ENCODE results near the gene TMEM187.

The TMEM187 gene

DNA sequence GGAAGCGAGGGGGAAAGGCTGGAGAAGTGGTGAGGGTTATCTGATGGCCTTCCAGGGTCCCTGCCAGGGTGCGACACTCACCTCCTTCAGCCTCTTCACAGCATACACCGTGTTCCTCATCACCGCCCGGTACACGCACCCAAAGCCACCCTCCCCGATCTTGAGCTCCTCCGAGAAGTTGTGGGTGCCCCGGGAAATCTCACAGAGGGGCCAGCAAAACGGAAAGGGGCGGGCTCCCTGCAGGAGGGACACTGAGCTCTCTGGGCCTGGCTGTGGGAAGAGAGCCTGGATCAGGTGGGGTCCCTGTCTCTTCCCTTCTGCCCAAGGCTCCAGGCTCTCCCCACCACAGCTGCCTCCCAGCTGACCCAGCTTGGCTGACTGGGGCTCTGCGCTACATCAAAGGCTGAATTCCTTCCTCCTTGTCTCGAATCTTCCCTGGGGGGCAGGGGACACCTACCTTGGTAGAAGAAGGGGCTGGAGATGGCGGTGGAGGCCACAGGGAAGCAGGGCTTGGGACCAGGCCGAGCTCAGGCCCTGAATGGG is 46.0 kb downstream of the TMEM187 start:
- in situ Hi-C loops (cut with HindIII; ENCODE audit: low sequenced_read_pairs) = no loop called here

DNA sequence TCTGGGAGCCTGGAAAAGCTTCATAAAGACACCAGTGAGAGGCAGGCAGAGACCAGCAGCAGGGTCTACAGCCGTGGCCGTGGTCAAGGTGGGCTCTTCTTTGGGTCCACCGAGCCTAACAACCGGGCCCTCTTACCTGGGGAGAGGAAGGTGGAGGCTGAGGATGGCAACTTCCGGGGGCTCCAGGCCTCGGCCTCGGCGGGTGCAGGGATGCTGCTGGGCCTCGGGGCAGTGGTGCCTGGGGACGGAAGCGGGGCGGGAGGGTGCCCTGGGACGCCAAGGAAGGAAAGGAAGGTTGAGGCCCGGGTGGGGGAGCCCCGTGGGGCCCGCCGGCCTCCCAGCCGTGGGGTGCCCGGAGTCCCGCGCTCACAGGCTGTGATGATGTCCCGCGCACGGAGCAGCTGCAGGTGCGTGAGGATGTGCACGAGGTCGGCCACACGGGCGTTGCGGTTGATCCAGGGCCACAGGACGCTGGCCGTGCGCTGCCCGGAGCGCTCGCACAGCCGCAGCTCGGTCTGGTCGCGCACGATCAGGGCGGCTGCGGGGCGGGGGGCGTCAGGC is 46.6 kb downstream of the TMEM187 start:
- in situ Hi-C loops (cut with HindIII; ENCODE audit: low sequenced_read_pairs) = no loop called here

DNA sequence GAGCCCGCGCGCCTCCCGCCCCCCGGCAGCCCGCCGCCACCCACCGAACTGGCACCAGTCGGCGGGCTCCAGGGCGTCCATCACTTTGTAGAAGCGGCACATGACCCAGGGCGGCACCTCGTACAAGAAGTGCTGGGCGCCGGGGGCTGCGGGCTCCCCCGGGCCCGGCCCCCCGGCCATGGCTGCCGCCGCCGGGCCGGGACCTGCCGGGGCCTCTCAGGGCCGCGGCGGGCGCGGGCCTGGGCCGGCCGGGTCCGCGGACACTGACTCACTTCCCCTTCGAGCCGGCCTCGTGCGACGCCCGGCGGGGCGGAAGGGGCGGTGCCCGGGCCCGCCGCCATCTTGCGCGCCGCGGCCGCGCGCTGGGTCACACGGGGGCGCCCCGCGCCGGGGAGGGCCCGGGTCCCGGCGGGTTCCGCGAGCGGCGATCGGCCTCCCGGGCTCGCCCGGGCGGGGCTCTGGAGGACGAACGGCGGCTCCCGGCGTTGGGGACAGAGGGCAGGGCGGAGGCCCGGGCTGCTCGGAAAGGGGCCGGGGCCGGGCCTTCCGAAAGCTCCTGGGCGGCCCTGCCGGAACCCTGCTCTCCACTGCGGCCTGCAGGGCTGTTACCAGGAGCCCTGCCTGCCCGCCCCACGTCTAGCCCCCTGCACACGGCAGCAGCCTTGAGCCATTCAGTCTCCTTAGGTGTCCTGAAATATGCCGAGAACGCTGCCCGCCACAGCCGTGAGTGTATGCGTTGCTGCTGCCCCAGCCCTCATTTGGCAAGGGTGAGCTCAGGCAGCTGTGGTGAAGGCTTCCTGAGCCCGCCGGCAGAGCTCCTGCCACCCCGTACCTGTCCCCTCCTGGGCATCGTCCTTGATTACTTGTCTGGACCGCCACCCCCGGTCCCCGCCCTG is 47.3 kb downstream of the TMEM187 start, which contains the start of gene IRAK1:
Gene IRAK1, minus strand, starts transcription at position 270 of the 896 bp plus-strand sequence. Its CDS starts 90 bp downstream, at position 180.
- in situ Hi-C loops (cut with HindIII; ENCODE audit: low sequenced_read_pairs) = no loop called here

DNA sequence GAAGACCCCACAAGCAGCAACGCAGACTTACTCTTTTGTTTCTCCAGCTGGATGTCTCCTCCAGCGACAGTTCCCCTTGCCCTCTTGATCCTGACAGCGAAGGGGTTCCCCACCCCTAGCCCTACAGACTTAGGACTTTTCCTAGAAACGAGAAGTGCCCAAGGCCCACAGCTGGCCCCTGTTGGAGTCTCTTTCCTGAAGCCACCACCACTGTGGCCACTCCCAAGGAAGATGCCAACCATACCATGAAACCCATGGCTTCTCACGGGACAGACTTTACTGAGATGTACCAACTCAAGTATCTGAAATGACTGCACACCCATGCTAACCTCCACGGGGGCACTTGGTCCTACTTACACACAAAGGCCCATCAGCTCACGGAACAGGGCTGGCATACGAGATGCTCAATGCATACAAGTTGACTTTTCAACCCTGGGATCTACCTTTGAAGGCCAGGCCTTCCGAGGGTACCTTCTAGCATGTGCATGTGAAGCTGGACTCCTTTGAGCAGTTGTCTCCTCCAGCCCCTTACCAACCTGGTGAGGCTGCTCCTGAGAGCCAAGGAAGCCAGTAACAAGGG is 48.1 kb downstream of the TMEM187 start:
- in situ Hi-C loops (cut with HindIII; ENCODE audit: low sequenced_read_pairs) = no loop called here

DNA sequence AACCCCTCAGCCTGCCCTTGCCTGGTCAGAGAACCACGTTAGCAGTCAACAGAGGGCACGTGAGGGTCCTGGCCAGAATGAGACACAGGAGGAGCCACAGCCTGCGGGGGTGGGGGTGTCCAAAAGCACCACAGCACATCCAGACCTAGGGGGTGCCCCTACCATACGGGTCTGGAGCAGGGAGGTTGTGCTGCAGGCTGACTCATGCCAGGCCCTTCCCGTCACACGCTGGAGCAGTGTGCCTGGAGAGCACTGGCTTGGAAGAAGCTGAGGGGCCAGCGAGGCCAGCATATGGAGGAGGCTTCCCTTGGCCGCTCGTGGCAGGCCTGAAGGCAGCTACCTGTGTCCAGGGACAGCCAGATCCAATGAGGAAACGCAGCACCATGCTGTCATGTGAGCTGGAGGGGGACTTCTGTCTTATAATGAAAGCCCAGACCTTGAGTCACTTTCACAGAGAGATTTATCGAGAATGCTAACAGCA is 48.6 kb downstream of the TMEM187 start:
- in situ Hi-C loops (cut with HindIII; ENCODE audit: low sequenced_read_pairs) = no loop called here

DNA sequence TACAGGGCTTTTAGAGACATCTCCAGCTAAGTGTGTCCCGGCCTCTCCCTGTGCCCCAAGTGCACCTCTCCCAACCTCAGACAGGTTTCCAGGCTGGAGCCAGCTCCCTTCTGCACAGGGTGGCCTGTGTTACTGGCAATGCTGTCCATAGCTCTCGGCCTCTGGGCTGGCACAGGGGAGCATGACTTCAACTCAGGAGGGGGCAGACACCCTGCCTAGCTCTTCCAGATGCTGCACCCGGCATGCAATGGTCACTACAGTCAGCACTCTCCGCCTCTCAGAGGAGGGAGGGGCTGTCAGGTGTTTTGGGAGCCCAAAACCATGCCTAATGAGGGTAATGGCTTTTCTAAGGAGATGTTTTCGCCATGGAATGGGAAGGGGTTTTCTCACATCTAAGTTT is 49.6 kb downstream of the TMEM187 start:
- in situ Hi-C loops (cut with HindIII; ENCODE audit: low sequenced_read_pairs) = no loop called here

DNA sequence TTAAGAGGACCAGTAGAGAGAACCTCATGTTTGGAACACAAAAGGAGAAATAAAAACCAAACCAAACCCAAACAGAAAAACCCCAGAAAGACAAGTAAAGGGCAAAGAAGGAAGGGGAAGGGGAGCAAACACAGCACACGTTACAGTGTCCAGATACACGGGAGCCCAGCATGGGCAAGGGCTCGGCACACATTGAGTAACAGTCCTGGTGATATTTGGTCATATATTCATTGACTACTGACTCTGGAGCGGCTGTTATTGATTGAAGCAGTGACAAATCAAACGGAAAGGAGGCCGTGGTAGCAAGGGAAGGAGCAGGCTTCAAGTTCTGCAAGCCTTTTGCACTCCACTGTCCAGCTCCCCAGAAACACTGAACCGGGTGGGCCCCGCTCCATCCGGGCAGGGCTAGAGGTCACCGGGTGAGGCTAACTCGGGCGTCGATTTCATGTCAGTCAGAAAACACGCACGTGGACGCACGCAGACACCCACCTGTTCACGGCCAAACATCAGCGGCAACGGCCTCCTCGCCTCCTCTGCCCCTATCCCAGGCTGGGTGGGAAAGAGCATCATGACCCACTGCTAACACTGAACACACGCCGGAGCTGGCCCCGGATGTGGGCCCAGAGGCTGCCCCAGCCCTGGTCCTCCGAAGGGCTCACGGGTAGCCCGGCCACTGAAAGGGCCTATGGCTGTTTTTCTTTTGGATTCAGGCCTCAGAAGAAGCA is 50.9 kb downstream of the TMEM187 start:
- in situ Hi-C loops (cut with HindIII; ENCODE audit: low sequenced_read_pairs) = no loop called here

DNA sequence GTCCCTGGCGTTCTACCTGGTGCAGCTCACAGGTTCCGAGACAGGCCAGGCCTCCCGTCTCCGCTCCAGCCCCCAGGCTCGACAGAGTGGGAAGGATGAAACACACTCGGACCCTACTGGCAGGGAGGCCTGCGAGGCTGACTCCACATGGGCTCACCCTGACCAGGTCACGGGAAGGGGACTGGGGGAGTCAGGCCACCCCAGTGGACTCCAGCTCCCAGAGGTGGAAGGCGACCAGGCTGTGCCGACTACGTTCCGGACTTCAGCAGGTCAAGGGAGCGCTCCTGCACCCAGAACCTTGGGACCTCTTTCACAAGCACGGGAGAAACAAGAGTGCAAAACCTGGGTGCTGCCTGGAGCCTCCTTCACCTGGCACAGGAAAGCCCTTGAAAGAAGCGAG is 51.7 kb downstream of the TMEM187 start:
- in situ Hi-C loops (cut with HindIII; ENCODE audit: low sequenced_read_pairs) = no loop called here

DNA sequence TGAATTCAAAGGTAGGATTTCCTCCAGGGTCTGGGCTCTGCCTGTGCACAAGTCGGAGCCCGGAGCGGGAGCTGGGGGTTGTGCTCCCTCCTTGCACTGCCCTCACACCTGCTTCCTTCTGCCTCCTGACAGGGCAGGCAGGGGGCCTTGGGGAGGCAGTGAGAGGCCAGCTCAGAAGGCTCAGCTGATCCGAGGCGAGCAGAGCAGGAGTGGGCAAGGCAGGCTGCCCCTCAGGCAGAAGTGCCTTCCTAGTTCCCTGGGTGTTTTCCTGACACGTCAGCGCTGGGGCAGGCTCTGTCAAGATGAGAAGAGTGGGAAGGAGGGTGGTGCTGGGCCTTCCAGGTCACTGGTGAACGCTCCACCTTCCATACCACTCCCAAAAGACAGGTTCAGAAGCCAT is 52.7 kb downstream of the TMEM187 start:
- in situ Hi-C loops (cut with HindIII; ENCODE audit: low sequenced_read_pairs) = no loop called here

DNA sequence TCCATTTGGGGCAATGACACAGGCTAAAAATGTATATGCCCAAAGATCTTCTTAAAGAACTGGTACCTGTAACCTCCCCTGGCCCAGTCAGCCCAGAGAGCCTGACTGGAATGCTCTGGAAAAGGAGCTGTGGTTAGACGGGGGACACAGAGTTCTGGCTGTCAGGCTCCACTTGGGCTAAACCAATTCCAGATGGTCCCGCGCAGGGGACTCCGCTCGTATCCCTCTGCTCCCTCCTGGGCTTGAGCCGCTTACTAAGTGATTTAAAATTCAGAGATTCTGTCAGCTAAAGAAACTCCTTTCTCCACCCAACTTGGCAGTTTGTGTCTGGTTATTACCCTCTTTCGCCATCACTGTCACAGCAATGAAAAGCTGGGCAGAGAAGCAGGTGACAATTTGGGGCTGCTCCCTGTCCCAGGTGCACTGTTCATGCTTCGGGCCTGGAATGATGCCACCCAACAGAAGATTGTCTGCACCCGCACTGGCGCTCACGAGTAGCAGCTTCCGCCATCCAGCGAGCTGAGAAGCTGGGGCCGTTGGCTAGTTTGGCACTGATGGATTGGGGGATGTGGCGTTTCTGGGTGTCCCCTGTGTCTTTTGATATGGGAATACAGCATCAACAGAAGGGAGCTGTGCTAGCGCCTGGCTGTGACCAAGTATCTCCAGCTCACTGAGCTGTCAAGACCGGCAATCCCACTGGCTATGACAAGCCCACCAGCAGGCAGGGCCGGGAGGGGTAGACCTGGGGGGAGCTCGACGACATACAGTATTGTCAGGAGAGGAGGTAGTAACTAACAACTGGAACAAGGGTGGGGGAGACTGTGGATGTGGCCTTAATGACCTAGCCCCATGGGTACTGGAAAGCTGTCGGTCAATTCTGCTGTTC is 53.8 kb downstream of the TMEM187 start:
- in situ Hi-C loops (cut with HindIII; ENCODE audit: low sequenced_read_pairs) = no loop called here

DNA sequence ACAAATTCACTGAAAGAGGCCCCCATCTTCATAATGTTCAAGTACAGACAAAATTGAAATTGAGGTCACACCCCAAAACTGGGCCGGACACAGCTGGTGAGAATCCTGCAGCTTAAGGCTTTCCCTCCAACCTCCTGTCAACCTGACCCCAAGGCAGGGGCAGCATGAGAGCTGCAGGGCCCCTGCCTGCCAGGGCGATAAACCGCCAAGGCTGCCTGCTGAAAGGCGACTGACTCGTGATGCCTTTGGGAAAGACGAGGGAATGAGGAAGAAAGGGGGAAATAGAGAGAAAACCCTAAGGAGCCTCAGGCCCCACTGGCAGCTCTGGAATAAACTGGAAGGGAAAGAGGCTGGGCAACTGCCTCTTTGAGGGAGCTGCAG is 54.5 kb downstream of the TMEM187 start:
- in situ Hi-C loops (cut with HindIII; ENCODE audit: low sequenced_read_pairs) = no loop called here

DNA sequence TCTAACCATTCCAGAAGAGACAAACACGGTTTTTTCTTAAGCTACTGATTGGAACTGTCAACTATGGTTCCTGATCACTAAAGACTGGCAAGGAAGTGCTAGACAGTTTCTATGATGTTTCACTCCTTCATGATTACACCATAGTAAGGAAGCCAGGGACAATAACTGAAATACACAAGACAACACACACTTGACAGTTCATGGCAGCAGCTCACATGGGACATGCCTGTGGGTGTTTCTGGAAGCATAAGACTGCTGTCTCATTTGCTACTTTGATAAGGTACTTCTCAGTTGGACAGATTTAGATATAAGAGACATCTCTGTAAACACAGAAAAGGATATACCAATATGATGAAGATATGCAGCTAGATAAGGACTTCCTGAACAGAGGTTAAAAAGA is 55.4 kb downstream of the TMEM187 start:
- in situ Hi-C loops (cut with HindIII; ENCODE audit: low sequenced_read_pairs) = no loop called here

DNA sequence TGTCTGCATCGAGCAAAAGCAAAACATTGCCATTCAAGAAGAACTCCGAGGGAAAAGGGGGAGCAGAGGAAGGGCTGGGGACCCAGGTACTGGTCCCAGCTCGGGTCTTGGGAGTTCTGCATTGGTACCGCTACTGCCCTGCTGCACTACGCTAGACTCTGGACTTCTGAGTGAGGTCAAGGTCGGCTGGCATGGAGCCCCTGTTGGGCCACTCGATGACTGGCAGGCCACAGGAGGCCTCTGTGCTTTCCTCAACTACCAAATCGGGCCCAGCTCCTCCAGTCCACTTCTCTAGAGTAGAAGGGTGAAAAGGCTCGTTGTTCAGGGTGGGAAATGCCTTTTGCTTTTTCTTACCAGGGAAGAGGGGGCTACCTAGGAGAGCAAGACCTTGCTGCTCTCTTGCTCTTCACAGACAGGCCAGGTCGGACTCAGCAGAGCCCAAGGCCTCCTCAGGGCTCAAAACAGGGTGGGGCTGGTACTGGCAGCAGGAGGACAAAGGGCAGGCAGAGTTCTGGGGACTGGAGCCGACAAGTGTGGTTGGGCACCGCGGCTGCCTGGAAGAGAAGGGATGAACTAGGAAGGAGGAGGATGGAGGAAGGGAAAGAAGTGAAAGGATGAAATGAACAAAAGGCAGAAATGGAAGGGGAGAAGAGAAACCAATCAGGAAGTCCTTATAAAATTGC is 56.1 kb downstream of the TMEM187 start:
- in situ Hi-C loops (cut with HindIII; ENCODE audit: low sequenced_read_pairs) = no loop called here

DNA sequence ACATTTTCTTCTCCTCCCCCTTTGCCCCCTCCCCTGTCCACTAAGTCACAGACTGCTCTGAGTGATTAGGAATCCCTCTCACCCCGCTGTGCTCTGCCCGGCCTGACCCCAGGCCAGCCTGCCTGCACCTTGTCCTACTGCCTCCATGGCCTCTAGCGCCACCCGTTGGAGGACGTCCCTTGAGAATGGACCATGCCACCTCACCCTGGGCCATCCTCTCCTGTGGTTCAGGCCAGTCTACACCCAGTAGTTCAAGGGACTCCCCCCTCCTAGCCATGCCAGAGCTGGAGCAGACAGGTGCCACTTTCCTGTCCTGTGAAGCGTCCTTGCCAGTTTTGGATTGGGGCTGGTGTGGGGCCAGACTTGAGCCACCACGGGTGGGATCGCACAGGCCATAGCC is 56.9 kb downstream of the TMEM187 start:
- in situ Hi-C loops (cut with HindIII; ENCODE audit: low sequenced_read_pairs) = no loop called here

DNA sequence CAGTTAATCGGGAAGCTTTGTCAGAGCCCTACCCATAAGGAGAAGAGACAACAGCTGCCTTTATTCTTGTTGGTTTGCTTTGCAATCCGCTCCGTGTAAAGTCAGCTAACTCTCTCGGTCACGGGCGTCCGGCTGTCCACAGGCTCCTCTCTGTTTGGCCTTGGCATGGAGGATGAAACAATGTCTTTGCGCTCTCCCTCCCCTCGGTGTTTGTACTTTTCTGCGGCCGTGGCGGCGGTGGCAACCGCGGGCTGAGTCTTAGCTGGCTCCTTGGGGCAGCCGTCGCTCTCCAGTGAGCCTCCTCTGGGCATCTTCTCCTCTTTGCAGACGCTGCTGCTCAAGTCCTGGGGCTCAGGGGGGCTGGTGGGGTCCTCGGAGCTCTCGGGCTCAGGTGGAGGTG is 57.7 kb downstream of the TMEM187 start:
- in situ Hi-C loops (cut with HindIII; ENCODE audit: low sequenced_read_pairs) = no loop called here

DNA sequence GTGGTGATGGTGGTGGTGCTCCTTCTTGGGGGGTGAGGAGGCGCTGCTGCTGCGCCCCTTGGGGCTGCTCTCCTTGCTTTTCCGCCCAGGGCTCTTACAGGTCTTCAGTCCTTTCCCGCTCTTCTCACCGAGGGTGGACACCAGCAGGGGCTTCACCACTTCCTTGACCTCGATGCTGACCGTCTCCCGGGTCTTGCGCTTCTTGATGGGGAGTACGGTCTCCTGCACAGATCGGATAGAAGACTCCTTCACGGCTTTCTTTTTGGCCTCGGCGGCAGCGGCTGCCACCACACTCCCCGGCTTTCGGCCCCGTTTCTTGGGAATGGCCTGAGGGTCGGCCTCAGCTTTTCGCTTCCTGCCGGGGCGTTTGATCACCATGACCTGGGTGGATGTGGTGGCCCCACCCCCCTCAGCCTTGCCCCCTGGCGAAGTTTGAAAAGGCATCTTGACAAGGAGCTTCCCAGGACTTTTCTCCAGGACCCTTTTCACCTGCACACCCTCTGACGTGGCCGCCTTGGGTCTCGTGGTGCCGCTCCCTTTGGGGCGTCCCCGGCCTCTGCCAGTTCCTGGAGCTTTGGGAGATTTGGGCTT is 58.3 kb downstream of the TMEM187 start:
- in situ Hi-C loops (cut with HindIII; ENCODE audit: low sequenced_read_pairs) = no loop called here

DNA sequence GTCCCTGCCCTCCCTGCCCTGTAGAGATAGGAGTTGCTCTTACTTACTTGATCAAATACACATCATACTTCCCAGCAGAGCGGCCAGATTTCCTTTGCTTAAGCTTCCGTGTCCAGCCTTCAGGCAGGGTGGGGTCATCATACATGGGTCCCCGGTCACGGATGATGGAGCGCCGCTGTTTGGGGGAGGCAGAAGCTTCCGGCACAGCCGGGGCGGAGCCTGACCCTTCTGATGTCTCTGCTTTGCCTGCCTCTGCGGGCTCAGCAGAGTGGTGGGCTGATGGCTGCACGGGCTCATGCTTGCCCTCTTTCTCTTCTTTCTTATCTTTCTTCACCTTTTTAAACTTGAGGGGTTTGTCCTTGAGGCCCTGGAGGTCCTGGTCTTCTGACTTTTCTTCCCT is 59.6 kb downstream of the TMEM187 start:
- in situ Hi-C loops (cut with HindIII; ENCODE audit: low sequenced_read_pairs) = no loop called here

DNA sequence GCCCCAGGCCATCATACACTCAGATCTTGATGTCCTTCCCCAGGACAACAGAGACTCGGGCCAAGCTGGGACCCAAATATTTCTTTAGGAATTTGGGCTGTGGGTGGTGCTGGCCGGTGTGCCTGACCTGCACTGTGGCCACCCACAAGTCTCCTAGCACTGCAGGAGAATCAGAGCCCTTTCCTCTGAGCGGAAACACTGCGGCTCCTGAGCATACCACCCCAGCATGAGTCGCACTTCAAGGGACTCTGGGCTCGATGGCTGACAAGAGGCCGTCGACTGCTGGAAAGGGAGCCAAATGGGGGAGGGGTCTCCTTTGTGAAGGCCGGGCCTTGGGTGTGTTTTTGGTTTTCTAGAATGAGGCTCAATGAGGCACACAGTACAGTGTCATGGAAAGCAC is 60.1 kb downstream of the TMEM187 start:
- in situ Hi-C loops (cut with HindIII; ENCODE audit: low sequenced_read_pairs) = no loop called here
